ENCODE results near the gene STRC.
"Not testable (repeated sequence)": the region's sequence is repeated elsewhere in the genome, so short reads cannot be mapped to it uniquely, and the experiment has no call there.

STRC gene
- long read RNA-seq, donor 1: 0 reads
- long read RNA-seq, donor 2: 0 reads
- long read RNA-seq, donor 3: 0 reads
- long read RNA-seq, donor 4: 0 reads
- long read RNA-seq, donor 5: 0 reads
- long read RNA-seq, donor 6, partial matches to known transcripts: 0 of 1 reads
- long read RNA-seq, donor 6, other reads (novel, unspliced or antisense): 0 of 1 reads
- long read RNA-seq, donor 7: 0 reads
- long read RNA-seq, donor 8, partial matches to known transcripts: 0 of 1 reads
- long read RNA-seq, donor 8, other reads (novel, unspliced or antisense): 0 of 1 reads

- DNase-seq: not testable (repeated sequence)
Measured at GRCh38 chr15:43618700-43619099, at the start of gene STRC. Gene STRC, minus strand, starts transcription at chr15:43618800. Its CDS starts 78 bp downstream, at chr15:43618722.

GRCh38 chr15:43666177-43666576, 47.6 kb upstream of the STRC start:
- DNase-seq: not testable (repeated sequence)

GRCh38 chr15:43663333-43663732, 44.7 kb upstream of the STRC start:
- not testable (repeated sequence) for DNase-seq

- DNase-seq: not testable (repeated sequence)
Measured at GRCh38 chr15:43662293-43662692, 43.7 kb upstream of the STRC start.

GRCh38 chr15:43659727-43660126, 41.1 kb upstream of the STRC start:
- DNase-seq: not testable (repeated sequence)

GRCh38 chr15:43649430-43649926, 30.9 kb upstream of the STRC start:
- not testable (repeated sequence) for DNase-seq

- DNase-seq: no peak
Measured at GRCh38 chr15:43648649-43649429, 30.2 kb upstream of the STRC start, which contains the start of gene CATSPER2. Gene CATSPER2, minus strand, starts transcription at chr15:43648844. Its CDS starts 783 bp downstream, at chr15:43648061.

GRCh38 chr15:43638464-43639204, 20.0 kb upstream of the STRC start:
- not testable (repeated sequence) for DNase-seq

GRCh38 chr15:43626937-43627336, 8.3 kb upstream of the STRC start:
- not testable (repeated sequence) for DNase-seq

GRCh38 chr15:43625106-43625505, 6.5 kb upstream of the STRC start:
- no peak for DNase-seq

- DNase-seq: not testable (repeated sequence)
Measured at GRCh38 chr15:43622068-43622799, 3.6 kb upstream of the STRC start.

GRCh38 chr15:43617750-43618149, 850 bp downstream of the STRC start:
- DNase-seq: not testable (repeated sequence)

GRCh38 chr15:43602233-43602632, 16.4 kb downstream of the STRC start:
- not testable (repeated sequence) for DNase-seq

GRCh38 chr15:43600200-43600599, 18.4 kb downstream of the STRC start:
- not testable (repeated sequence) for DNase-seq

- DNase-seq: not testable (repeated sequence)
Measured at GRCh38 chr15:43599131-43599530, 19.5 kb downstream of the STRC start.

GRCh38 chr15:43593328-43594190, 25.0 kb downstream of the STRC start, which contains the start of gene CKMT1B:
Gene CKMT1B, plus strand, starts transcription at chr15:43594027. Its CDS starts 192 bp downstream, at chr15:43594219.
- not testable (repeated sequence) for DNase-seq

GRCh38 chr15:43592841-43593240, 25.8 kb downstream of the STRC start:
- DNase-seq: not testable (repeated sequence)

- DNase-seq: not testable (repeated sequence)
Measured at GRCh38 chr15:43589778-43590466, 28.7 kb downstream of the STRC start, which contains the start of gene PPIP5K1. Gene PPIP5K1, minus strand, starts transcription at chr15:43590208. Its CDS starts 5,704 bp downstream, at chr15:43584504.

GRCh38 chr15:43574607-43575006, 44.0 kb downstream of the STRC start:
- DNase-seq: not testable (repeated sequence)

GRCh38 chr15:43566615-43567014, 52.0 kb downstream of the STRC start:
- not testable (repeated sequence) for DNase-seq

Data from right kidney (tissue), 9 donors.